Ecto neural progenitor cell (in vitro differentiated cells): ENCODE measurements around the gene PLXDC2.

Source experiments
- DNase-seq: peaks from one replicate; pipeline ENCODE4 v3.0.0-alpha.2; 2018; ENCODE audit warnings: low spot score

Gene PLXDC2

GRCh38 chr10:19857876-19858275, 41.6 kb downstream of the PLXDC2 start:
- no peak for DNase-seq

GRCh38 chr10:19860107-19860506, 43.9 kb downstream of the PLXDC2 start:
- no peak for DNase-seq

DNA sequence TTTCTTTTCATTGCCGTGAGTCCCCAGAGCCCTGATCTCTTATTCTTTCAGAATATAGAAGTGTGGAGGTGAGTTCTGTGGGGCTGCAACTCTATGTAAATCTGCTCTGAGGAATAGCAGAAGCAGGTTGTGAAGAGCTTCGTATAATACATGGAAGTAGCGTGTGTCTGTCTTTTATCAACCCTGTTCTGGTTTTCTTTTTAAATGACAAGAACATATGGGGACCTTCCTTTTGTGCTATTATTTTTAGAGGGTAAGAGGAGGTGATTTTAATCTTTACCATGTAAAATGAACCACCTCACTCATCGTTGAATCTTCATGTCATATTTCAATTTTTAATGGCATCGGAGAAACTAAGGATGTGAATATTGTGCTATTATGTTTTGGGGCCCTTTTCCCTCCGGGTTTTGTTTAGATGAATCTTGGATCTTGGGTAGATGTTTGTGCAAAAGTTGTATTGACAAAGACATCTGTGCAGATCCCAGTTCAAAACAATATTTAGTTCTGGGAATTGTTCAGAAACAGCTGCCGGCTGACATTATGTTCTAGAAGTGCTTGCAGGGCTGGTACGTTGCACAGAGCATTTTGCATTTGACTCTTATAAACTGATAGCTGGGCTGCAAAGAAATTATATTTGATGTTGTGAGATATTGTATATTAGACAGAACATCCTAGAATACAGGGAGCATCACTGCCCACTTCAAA, 46.7 kb downstream of the PLXDC2 start:
- no peak for DNase-seq

GRCh38 chr10:19865676-19866075, 49.4 kb downstream of the PLXDC2 start:
- no peak for DNase-seq

DNA sequence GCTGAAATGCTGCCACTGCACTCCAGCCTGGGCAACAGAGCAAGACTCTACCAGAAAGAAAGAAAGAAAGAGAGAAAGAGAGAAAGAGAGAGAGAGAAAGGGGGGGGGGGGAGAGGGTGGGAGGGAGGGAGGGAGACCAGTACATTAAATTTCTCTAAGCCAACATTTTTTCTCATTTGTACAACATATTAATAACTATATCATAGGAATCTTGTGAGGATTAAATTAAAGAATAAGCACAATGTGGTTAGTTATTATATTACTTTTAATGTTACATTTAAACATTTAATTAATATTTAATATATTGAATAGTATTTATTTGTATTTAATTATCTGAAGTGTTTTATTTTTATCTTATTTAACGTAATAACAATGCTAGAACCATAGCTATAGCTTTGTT, 53.1 kb downstream of the PLXDC2 start:
- no peak for DNase-seq

DNA sequence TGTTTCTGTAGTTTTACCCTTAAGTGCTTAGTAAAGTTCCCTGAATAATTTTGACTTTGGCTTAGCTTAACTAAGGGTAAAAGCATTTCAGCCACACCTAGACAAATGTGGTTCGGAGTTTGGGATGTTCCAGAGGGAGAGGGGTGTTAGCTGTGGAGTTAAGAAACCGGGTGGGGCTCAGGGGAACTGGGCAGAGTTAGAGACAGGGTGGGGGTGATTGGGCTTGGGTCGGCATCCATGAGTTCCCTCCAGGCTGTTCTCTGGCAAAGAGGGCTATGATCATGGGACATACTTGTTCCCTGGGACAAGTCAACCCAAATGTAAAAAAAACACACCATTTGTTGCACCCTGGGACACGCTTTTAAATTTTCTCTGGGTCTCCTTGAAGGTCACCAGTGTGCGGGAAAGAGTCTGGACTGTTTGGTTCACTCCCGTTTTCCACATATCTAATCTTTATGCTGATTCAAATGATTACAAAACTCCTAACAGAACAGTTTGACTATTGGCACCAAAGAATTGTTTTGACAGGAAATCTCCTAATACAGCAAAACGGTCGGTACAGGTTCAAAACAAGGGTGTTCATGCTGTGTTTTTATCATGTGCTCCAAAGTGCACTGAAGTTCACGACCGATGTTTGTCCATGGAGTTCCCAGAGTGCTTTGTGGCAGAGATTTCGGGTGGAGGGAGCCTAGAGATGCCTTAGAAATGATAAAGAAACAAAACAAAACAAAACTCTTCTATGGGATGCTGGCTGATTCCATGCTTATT, 56.5 kb downstream of the PLXDC2 start:
- DNase-seq: no peak

DNA sequence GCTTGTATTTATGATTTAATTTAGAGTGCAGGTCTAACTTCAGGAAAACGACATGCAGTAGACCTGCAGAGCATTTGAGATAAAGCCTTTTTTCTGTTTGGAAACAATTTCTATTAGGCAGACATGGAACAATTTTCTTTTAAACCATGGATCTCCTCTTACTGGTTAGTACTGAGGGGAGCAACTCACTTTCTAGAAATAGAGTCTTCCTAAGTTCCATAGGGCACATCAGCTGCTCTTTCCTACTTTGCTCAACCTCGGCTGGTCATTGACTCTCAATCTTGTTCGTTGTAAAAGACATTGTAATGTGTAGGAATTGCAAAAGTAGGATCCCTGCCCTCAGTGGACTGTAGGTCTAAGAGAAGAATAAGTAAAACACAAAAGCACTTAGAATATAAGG, 58.0 kb downstream of the PLXDC2 start:
- no peak for DNase-seq

GRCh38 chr10:19874791-19875190, 58.6 kb downstream of the PLXDC2 start:
- no peak for DNase-seq

DNA sequence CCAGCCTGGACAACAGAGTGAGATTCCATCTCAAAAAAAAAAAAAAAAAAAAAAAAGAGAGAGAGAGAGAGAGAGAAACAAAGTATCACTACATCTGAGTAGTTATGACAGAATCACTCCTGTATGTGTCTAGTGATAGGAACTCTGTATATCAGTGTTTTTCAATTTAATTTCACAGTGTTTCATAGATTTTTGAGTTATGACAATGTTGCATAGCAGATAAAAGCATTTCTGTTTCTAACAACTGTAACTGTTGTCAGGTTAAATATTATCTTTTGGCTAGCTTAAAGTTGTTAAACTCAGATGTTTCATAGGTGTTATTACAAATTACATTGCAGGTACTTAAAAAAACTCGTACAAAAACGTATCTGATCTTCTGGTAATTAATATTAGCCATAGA, 60.3 kb downstream of the PLXDC2 start:
- no peak for DNase-seq

GRCh38 chr10:19877466-19878255, 61.4 kb downstream of the PLXDC2 start:
- DNase-seq: no peak

GRCh38 chr10:19882621-19883020, 66.4 kb downstream of the PLXDC2 start:
- no peak for DNase-seq

- DNase-seq: no peak
Measured at GRCh38 chr10:19888061-19888660, 71.9 kb downstream of the PLXDC2 start.

GRCh38 chr10:19889256-19889655, 73.0 kb downstream of the PLXDC2 start:
- DNase-seq: no peak

- DNase-seq: no peak
Measured at GRCh38 chr10:19891429-19891828, 75.2 kb downstream of the PLXDC2 start.

DNA sequence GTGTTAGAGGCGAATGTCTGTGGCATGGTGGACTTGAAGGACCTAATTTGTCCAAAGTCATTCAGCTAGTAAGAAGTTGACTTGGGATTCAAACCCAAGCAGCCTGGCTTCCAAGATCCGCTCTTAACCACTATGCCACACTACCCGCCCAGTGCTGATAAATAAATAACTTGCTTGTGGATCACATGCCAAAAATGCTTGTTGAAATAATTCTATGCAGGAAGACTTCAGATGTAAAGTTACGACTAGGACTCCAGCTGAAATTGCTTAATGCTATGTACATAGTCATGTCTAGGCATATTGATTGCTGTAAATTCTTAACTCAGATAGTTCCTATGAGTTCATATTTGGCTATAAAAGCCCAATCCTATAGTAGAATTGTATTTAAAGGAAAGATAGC, 76.0 kb downstream of the PLXDC2 start:
- DNase-seq: no peak

DNA sequence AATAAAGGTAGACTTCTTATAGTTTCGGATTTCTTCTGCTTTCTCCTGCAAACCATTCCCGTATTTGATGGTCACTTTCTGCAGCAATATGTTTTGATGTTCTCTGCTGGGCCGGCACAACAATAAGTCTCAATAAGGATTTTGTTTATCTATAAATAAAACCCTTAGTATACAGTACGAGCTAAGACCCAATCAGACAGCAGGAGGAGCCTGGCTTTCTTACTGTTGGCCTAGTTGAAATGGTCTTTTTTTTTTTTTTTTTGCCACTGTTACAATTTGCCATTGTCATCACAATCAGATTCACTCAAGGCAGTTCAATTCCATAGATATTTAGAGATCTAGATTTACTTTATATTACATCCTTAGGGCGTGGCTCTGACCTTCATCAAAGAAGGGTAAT, 76.4 kb downstream of the PLXDC2 start:
- DNase-seq: no peak

GRCh38 chr10:19895500-19895899, 79.3 kb downstream of the PLXDC2 start:
- no peak for DNase-seq

GRCh38 chr10:19902456-19902855, 86.2 kb downstream of the PLXDC2 start:
- no peak for DNase-seq

GRCh38 chr10:19904202-19904661, 88.0 kb downstream of the PLXDC2 start:
- no peak for DNase-seq

GRCh38 chr10:19906108-19906791, 90.0 kb downstream of the PLXDC2 start:
- DNase-seq: no peak

- no peak for DNase-seq
Measured at GRCh38 chr10:19908991-19909696, 92.9 kb downstream of the PLXDC2 start.
